ENCODE results near the gene HGD.
"Not testable (repeated sequence)": the region's sequence is repeated elsewhere in the genome, so short reads cannot be mapped to it uniquely, and the experiment has no call there.

HGD gene

DNA sequence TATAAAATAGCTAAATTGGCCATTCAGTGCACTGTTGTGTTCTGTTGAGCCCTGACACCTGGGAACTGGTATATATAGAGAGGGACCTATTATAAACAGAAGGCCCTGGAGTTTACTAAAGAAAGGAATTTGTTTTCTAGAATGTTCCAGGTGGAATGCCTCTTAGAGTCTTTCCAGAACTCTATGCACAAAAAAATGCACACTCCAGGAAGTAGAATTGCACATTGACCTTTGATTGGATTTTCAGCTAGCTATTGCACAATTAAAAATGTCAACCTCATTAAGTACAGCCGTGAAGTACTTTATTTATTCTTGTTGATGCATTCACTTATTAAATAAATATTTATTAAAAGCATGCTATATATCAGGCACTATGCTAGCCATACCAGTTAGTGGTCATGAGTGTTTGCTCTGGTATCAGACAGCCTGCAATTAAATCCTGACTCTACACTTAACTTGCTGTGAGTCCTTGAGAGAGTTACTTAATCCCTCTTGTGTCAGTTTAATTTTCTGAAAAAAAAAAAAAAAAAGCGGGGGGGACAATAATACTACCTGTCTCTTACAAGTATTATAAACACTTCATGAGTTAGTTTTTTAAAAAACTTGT, 45.1 kb downstream of the HGD start:
- DNase-seq, result no peak

DNA sequence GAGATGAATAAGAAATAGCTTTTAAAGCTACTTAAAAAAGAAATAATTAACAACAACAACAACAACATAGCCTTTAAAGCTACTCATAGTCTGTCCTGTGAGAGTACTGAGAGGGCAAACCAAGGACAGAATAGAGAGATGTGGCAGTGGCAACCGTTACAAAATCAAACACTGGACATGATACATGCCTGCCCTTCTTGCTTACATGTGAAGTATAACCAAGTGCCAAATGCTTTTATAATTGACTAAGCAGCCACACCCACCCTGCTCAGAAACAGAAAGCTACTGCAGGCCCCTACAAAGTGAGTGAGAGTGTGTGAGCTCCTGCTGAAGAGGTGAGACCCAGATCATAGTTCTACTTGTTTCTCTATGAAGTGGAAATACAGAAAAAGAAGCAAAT, 47.5 kb downstream of the HGD start:
- DNase-seq, result no peak

DNA sequence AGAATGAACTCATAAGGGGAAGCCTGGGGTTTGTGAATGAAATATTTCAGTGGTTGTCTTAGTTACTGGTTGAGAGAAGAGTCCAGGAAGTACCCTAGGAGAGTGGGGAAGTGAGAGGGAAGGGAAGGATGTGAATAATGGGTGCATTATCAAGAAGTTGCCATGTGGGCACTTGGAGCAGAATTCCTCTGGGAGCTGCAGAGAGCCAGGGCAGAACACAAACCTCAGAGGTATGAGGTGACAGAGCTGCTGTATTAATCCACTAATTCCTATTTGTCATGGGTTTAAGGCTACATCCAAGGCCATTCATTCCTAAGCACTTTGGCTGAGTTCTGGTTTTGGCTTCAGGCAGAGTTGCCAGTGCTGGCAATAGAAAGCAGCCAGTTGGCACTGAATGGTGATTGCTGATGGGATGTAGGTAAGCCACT, 56.9 kb downstream of the HGD start:
- no peak for DNase-seq

DNA sequence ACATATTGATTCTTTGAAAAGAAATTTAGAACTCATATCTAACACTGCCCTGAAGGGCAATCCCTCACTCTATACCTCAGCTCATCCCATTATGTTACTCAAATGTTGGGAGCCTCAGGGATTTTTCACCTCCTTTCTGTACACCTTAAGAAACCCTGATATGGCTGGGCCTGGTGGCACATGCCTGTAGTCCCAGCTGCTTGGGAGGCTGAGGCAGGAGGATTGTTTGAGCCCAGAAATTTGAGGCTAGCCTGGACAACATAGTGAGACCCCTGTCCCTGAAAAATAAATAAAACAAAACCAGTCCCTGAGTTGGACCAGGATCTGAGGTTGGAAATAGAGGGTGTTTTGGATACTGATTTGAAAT, 58.3 kb downstream of the HGD start:
- no peak for DNase-seq

DNA sequence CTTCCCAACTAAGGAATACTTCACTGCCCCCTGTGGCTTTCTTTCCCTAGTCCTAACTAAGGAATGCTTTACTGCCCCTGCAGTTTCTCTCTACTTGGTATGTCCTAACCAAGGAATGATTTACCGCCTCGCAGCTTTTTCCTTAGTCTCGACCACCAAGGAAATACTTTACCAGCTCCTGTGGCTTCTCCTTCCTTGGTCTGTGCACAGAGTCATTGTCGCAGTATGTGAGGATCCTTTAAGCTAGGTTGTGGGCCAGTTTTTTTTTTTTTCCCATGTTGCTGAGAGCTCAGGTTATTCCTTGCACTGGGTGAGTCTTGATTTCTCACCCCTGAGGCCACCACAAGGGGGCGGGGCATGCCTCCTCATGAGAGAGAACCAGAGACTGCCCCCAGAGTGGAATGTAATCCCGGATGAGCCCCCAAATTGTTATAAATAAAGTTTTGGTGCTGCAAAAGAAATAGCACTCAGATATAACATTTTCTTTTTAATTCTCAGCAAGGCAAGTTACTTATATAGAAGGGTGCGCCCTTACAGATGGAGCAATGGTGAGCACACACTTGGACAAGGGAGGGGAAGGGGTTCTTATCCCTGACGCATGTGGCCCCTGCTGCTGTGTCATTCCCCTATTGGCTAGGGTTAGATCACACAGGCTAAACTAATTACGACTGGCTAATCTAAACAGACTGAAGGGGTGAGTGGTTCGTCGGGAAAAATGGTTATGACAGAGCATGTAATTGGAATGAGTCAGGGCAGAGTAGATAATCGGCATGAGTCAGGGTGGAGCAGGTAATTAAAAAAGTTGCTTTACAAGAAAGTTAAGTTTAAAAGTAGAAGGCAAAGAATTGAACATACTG, 58.9 kb downstream of the HGD start:
- DNase-seq, result no peak

DNA sequence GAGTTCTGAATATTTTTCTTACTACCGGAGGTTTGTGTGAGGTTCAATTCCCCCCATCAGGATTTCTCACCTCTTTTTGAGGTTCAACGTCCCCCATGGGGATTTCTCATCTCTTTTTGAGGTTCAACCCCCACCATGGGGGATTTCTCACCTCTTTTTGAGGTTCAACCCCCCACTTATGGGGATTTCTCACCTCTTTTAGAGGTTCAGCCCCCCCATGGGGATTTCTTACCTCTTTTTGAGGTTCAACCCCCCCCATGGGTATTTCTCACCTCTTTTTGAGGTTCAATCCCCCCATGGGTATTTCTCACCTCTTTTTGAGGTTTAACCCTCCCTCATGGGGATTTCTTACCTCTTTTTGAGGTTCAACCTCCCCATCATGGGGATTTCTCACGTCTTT, 59.6 kb downstream of the HGD start:
- no peak for DNase-seq

DNA sequence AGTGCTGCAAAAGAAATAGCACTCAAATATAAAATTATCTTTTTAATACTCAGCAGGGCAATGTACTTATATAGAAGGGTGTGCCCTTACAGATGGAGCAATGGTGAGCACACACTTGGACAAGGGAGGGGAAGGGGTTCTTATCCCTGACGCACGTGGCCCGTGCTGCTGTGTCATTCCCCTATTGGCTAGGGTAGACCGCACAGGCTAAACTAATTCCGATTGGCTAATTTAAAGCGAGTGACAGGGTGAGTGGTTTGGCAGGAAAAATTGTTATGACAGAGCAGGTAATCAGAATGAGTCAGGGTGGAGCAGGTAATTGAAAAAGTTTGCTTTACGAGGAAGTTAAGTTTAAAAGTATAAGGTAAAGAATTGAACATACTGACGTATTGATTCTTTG, 65.3 kb downstream of the HGD start:
- not testable (repeated sequence) for DNase-seq

DNA sequence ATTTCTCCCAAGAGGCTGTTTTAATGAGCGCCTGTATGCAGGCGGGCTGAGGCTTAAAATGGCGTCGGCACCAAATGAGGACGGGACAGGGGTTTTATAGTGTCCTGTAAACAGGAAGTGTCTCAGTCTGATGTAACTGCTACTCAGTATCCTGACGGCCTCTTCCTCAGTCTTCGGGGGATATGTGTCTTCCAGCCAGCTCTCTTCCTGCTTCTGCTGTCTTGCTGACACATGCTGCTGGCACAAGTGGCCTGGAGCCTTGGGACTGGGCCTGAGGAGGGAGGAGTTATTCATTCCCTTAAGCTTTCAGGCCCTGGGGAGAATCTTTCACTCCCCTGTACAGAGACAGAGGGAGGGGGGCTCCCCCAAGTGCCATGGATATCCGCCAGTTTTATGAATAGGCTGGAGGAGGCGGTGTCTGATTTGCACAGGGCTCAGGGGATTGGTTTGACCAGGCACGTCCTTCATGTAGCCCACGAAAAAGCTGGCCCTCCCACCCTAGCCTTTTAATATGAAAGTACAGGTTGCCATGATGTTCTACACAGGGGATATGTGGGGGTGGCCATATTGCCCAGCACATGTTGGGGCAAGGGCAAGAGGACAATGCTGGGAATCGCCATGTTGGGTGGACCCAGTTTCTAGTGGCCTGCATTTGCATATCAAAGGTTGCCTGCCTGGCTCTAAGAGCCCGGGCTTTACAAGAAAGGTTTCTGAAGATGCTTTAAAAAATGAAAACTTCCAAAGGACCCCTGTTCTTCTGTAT, 66.0 kb downstream of the HGD start:
- DNase-seq, result no peak

DNA sequence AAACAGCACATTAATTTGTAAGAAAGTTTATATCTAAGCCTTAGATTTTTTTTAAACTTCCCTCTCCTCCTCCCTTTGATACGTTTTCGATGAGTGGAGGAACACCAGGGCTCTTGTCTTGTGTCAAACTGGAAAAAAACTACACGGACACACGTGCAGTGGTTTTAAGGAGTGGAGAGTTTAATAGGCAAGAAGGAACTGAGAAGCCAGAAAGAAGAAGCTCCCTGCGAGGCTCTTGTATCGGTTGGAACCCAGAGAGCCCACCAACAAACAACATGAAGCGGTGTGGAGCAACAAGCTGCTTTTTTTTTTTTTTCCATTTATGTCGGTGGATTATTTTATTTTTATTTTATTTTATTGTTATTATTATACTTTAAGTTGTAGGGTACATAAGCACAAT, 67.3 kb downstream of the HGD start:
- DNase-seq, result no peak

DNA sequence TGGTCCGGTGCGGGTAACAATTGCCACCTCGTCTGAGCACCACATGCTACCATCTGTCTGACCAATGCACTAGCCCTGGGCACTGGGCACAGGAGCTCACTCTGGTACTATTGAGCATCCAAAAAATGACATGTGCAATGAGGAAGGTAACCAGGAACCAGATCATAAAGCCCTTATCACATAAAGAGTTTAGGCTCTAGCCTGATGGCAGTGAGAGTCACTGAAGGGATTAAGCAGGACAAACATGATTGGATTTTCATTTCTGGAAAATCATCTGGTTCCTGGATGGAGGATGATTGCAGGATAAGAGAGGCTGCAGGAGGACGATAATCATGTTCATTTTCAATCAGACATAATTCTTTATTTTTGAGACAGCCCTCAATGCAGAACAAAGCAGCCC, 73.5 kb downstream of the HGD start:
- no peak for DNase-seq

DNA sequence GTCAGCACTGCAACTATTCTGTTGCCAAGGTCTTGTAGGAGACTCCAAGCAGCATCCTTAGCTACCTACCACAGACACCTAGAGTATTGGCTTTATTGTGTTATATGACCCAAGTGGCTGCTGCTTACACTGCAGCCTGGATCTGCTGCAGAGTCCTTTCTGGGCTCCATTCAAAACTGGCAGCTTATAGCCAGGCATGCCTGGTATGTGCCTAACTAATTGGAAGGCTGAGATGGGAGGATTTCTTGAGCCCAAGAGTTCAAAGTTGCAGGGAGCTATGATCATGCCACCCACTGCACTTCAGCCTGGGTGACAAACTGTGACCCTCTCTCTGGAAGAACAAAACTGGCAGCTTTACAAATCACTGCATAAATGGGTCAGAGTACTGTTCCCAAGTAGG, 77.3 kb downstream of the HGD start:
- DNase-seq, result no peak

DNA sequence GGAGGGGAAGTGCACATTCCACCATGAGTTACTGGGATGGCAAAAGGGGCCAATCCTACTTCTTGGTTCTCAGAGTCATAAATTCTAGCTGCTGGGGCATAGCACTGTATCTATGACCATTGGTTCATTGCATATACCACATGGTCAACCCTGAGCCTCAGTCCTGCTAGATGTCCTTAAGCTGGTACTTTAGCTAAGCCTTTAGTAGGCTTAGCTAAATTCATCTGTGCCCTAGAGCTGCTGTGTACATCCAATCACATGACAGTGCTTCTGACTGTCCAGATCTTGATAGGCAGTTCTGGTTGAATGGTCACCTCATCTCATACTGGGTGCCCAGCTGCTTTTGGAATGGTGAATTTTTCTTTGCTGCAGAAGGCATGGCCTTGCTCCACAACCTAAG, 77.7 kb downstream of the HGD start:
- DNase-seq, result no peak

DNA sequence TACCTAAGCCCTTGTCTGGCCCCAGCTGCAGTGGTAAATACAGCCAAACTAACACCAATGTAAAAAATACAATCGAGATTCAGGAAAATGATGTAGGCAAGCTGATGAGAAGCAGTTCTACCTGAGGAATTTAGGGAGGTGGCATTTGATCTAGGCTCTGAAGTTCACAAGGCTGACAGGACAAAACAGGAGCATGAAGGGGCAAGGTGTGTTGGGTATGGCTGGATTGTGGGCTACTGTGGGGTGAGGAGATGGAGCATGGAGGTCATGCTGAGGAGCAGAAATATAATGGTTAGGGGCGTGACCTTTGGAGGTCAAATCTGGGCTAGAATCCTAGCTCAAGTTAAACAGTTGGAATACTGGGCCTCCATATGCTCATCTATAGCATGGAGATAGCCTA, 79.4 kb downstream of the HGD start:
- DNase-seq, result no peak

DNA sequence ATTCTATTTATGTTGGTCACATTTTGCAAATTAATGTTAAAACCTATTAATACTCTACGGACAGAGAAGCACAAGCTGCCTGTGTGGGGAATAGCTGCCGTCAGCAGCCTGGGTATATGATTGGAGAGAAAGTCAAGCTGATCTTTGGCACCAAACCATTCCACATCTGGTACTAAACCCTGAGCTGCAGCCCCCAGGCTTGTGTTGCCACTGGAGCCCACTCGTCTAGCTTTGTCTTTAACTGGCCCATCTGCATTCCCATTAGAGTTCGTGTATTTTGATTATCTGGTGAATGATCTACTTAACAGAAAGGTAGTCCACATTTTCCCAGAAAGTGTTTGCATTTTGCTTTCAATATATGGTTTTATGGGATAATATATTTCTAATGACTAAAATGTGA, 80.5 kb downstream of the HGD start:
- DNase-seq, result no peak

DNA sequence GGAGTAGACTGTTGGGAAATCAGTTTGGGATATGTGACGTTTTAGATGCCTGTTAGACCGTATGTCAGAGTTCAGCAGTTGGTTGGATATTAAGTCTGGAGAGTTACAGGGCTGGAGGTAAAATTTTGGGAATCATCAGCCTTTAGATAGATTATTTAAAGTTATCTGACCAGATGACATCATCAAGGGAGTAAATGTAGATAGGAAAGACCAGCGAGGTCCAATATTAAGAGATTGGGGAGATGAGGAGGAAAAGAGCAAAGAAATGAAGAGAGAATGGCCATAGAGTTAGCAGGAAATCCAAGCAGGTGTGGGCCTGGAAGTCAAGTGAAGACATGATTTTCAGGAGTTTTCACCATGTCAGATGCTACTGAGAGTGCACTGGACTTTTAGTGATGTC, 82.8 kb downstream of the HGD start:
- DNase-seq, result no peak

DNA sequence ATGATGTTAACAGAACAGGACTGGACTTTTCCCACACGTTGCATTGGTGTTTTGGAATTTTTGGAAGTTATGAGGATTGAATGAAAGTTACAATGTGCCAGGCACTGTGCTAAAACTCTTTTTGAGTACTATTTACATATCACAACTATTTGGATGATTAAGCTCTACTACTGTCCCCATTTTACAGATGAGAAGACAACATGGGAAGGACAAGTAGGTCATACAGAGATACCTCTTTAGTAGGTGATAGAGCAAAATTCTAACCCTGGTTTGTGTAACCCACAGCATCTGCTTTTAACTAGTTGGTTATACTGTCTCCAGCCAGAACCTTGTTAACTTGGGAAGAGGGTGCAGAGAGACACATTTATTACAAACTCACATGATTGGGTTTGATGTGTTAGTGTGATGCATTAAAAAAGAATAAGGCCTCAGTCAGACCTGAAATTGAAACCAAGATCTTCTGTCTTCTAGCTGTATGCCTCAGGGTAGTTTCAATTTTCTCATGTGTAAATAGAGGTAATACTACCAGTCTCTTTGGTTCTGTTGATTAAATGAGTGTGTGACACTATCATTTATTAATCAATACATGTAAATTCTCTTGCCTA, 84.5 kb downstream of the HGD start:
- no peak for DNase-seq

DNA sequence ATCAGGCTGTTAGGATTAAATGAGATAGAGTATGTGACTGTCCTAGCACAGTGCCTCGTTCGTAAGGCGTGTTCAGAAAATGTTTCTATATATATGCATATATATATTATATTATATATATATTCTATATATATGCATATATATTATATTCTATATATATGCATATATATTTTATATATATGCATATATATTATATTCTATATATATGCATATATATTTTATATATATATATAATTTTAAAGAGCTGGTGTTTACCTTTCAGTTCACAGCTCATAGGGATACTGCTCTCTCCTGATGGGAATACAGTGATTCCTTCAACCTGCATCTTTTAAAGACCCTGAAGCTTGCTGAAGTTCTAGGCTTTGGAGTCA, 85.2 kb downstream of the HGD start:
- no peak for DNase-seq

DNA sequence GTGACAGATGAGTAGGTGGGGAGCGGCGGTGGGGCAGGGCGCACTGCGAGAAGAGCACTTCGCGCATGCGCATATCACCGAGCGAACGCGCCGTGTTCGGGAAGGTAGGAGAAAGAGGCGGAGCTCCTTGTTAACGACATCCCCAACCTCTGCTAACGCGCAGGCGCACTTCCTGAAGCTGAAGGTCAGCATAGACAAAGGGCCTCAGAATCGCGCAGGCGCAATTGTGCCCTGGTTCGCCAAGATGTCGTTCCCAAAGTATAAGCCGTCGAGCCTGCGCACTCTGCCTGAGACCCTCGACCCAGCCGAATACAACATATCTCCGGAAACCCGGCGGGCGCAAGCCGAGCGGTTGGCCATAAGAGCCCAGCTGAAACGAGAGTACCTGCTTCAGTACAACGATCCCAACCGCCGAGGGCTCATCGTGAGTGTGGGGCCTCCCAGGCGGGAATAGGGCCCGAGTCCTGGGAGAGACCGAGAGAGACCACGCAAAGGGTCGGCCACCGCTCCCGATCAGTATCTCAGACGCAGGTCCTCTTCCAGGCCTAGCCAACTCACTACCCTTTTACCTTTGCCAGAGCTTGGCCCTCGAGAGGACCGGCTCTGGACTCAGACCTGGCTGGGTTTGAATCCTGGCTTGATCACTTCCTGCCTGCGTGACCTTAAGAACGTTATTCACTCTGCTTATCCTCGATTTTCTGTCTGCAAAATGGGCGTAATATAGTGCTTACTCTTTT, 85.8 kb downstream of the HGD start, which contains the start of gene NDUFB4:
Gene NDUFB4 (plus strand): TSS at position 221 of the 737 bp plus-strand sequence. CDS start 24 bp downstream, at position 245.
- DNase-seq, result peak; percentile 95 to 97

DNA sequence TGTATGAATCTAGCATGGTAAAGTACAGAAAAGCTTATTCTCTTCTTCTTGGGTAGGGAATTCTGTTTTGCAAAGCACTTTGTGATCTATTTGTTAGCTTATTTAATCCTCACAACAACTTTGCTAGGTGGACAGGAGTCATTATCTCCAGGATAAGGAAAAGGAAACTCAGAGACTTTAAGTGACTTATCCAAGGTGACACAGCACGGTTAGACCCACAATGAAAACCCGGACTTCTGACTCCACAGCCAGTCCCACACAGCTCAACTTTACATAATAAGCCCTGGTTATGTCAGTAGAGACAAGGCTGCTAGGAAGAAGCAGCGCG, 86.3 kb downstream of the HGD start:
- no peak for DNase-seq

DNA sequence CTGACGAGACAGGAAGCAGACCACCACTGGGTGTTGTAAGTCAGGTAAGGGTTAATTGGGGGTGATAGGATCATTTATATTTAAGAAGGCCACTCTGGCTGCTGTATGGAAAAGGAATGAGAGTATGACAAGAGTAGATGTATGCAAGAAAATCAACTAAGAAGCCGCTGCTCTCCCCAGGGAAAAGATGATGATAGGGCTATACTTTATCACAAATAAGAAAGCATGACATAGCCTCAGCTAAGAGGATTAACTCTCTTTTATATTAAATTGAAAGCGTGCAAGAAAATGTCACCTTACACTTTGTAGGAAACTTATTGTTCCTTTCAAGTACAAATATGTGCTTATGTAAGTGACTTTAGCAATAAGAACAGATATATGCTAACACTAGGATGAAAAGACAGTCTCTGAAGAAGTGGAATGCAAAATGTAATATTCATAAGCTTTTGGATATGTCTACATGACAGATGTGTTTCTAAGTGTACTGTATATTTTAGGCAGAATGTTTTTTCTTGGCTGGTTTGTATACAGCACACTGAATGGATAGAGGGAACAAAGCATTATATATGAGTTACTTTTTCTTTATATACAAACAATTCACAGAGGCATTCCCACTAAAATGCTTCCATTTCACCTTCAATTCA, 94.6 kb downstream of the HGD start:
- no peak for DNase-seq
